GM12878 (cell line): ENCODE data around the gene CTCFL. TPM values are rescaled to one million over a fixed set of nuclear protein-coding genes. Genes with fewer than 3 reads are reported as not detected.

Source experiments
- ATAC-seq: fragments of 200-7000 bp; cut with Tn5 transposase; 3 replicates; pipeline ENCODE4 v1.9.1; 2020; ENCODE audit warnings: mild to moderate bottlenecking, moderate library complexity
- BruUV-seq: library from RNA; stranded (reverse); fragments of 400-500 nt; replicated peaks from 2 replicates; lab custom pipeline; 2021; lab: Mats Ljungman, UMichigan
- CTCF ChIA-PET: fragments of 300-600 bp; sonication (Branson Sonifier 250); formaldehyde crosslinking; extraction: SDS; loops from one replicate; lab custom pipeline; 2021; ENCODE audit warnings: inconsistent platforms; lab: Yijun Ruan, JAX
- POLR2A ChIA-PET: fragments of 350-600 bp; formaldehyde crosslinking; extraction: SDS; loops from one replicate; lab custom pipeline; 2021; ENCODE audit warnings: inconsistent platforms; lab: Charles Lee
- RAD21 ChIA-PET: fragments of 300-600 bp; sonication (Branson Sonifier 250); formaldehyde crosslinking; loops from one replicate; lab custom pipeline; 2023; ENCODE audit warnings: antibody characterized with exemption; ENCODE audit not compliant: unreplicated experiment; lab: Charles Lee
- SMC1A ChIA-PET: fragments of 300-600 bp; sonication (Branson Sonifier 250); formaldehyde crosslinking; loops from one replicate; lab custom pipeline; 2023; ENCODE audit not compliant: unreplicated experiment, uncharacterized antibody; lab: Charles Lee
- DNase-seq: peaks from one replicate; pipeline ENCODE4 v3.0.0-alpha.2; 2011; ENCODE audit warnings: low read depth, low spot score
- FAIRE-seq: peaks from 3 replicates; lab custom pipeline; 2011; peaks lifted over from hg19 to GRCh38; lab: Jason Lieb, UNC
- H2AFZ ChIP-seq: 2 replicates; pipeline ENCODE4 v1.6.0; 2011; ENCODE audit warnings: low read depth, low read length, control low read depth; ENCODE audit not compliant: control insufficient read depth
- H3K27ac ChIP-seq: 2 replicates; pipeline ENCODE4 v1.5.1; 2011; ENCODE audit warnings: control low read depth; ENCODE audit not compliant: control insufficient read depth, insufficient read depth
- H3K27me3 ChIP-seq, 2 experiments: replicated peaks in 1 of 2; 2 replicates each; pipeline versions ENCODE4 v1.6.0 to v1.6.1; 2011; ENCODE audit warnings: low read length in 1 of 2; ENCODE audit not compliant: control insufficient read depth in 2 of 2, insufficient read depth in 2 of 2
- H3K36me3 ChIP-seq, 2 experiments: 2 replicates each; pipeline ENCODE4 v1.5.1; 2011; ENCODE audit warnings: low read length in 1 of 2; ENCODE audit not compliant: control insufficient read depth in 2 of 2, insufficient read depth in 2 of 2
- H3K4me1 ChIP-seq: 2 replicates; pipeline ENCODE4 v1.6.1; 2011; ENCODE audit warnings: mild to moderate bottlenecking, low read length, moderate library complexity, mixed read lengths; ENCODE audit not compliant: control insufficient read depth, insufficient read depth
- H3K4me2 ChIP-seq: 2 replicates; pipeline ENCODE4 v1.6.0; 2011; ENCODE audit warnings: control low read depth; ENCODE audit not compliant: control insufficient read depth, insufficient read depth
- H3K4me3 ChIP-seq: fragments of 200-600 bp; sonication (generic); 2 replicates; pipeline ENCODE4 v1.5.1; 2016
- H3K79me2 ChIP-seq: 2 replicates; pipeline ENCODE4 v1.6.0; 2011; ENCODE audit warnings: low read length; ENCODE audit not compliant: control insufficient read depth, insufficient read depth
- H3K9ac ChIP-seq: 2 replicates; pipeline ENCODE4 v1.8.0; 2011; ENCODE audit warnings: low read length, control low read depth, mixed read lengths; ENCODE audit not compliant: control insufficient read depth, insufficient read depth
- H3K9me3 ChIP-seq: replicated peaks from 3 replicates; pipeline ENCODE4 v1.5.1; 2011; ENCODE audit warnings: mild to moderate bottlenecking, low read length; ENCODE audit not compliant: control insufficient read depth, insufficient read depth
- H4K20me1 ChIP-seq: 2 replicates; pipeline ENCODE4 v1.6.0; 2011; ENCODE audit not compliant: control insufficient read depth, insufficient read depth
- ASH2L ChIP-seq: fragments of 300-600, 200-600 bp; sonication (generic); IDR thresholded peaks from 2 replicates; pipeline ENCODE4 v1.6.1; 2017; ENCODE audit warnings: low read depth, mild to moderate bottlenecking, borderline replicate concordance
- CTCF ChIP-seq, 3 experiments: IDR thresholded peaks in 2 of 3; conservative IDR thresholded peaks in 1 of 3; 2 replicates each; pipeline ENCODE4 v1.5.1; 2011; ENCODE audit warnings: low read depth in 3 of 3, low read length in 3 of 3, mild to moderate bottlenecking in 3 of 3, control low read depth in 2 of 3, moderate library complexity in 2 of 3, inconsistent platforms in 1 of 3, mixed read lengths in 1 of 3; ENCODE audit not compliant: control insufficient read depth in 2 of 3, insufficient read depth in 1 of 3; ENCODE audit errors: extremely low read depth in 1 of 3
- EP300 ChIP-seq, 2 experiments: fragments of 150-350 bp in 1 of 2; IDR thresholded peaks; 2 replicates each; pipeline ENCODE4 v1.6.1; 2011 to 2012; ENCODE audit warnings: low read depth in 2 of 2, low read length in 2 of 2, borderline replicate concordance in 1 of 2, improper control_type of control experiment in 1 of 2, inconsistent platforms in 1 of 2; ENCODE audit not compliant: control insufficient read depth in 1 of 2
- FOXK2 ChIP-seq: fragments of 450-650 bp; IDR thresholded peaks from 2 replicates; pipeline ENCODE4 v1.6.1; 2017; ENCODE audit warnings: mild to moderate bottlenecking, moderate library complexity
- HDAC6 ChIP-seq: fragments of 200-600 bp; sonication (generic); IDR thresholded peaks from one replicate; pipeline ENCODE4 v1.8.0; 2017; ENCODE audit warnings: antibody characterized with exemption; ENCODE audit not compliant: unreplicated experiment
- JUND ChIP-seq: IDR thresholded peaks from 2 replicates; pipeline ENCODE4 v1.6.1; 2012; ENCODE audit warnings: low read depth, mild to moderate bottlenecking, low read length, improper control_type of control experiment, moderate library complexity
- MTA2 ChIP-seq: fragments of 450-650 bp; IDR thresholded peaks from 2 replicates; pipeline ENCODE4 v1.6.1; 2016; ENCODE audit warnings: low read depth, mild to moderate bottlenecking, moderate library complexity
- NR2C1 ChIP-seq: fragments of 450-650 bp; IDR thresholded peaks from 2 replicates; pipeline ENCODE4 v1.6.1; 2017; ENCODE audit warnings: antibody characterized with exemption, mild to moderate bottlenecking, moderate library complexity
- RAD21 ChIP-seq: IDR thresholded peaks from 2 replicates; pipeline ENCODE4 v1.6.1; 2011; ENCODE audit warnings: mild to moderate bottlenecking, low read depth, low read length, moderate library complexity; ENCODE audit not compliant: insufficient read depth
- RCOR1 ChIP-seq: conservative IDR thresholded peaks from 2 replicates; pipeline ENCODE4 v1.6.1; 2012; ENCODE audit warnings: low read depth, low read length, improper control_type of control experiment
- SRF ChIP-seq, 2 experiments: IDR thresholded peaks; 2 replicates each; pipeline ENCODE4 v1.6.1; 2011; ENCODE audit warnings: low read depth in 2 of 2, low read length in 2 of 2, mild to moderate bottlenecking in 1 of 2, moderate library complexity in 1 of 2
- STAT1 ChIP-seq: fragments of 450-650 bp; conservative IDR thresholded peaks from 2 replicates; pipeline ENCODE4 v1.6.1; 2014; ENCODE audit warnings: antibody characterized with exemption, mild to moderate bottlenecking
- TAF1 ChIP-seq: IDR thresholded peaks from 2 replicates; pipeline ENCODE4 v1.6.1; 2011; ENCODE audit warnings: mild to moderate bottlenecking, low read depth, low read length, borderline replicate concordance
- ZBTB11 ChIP-seq: fragments of 450-650 bp; formaldehyde crosslinking; IDR thresholded peaks from 2 replicates; pipeline ENCODE4 v1.5.0; 2022; ENCODE audit warnings: mild to moderate bottlenecking, missing genetic modification characterization
- WGBS: methylation state at CpG from one replicate; pipeline ENCODE4 v1.1.6; 2016; ENCODE audit warnings: low lambda C conversion rate; ENCODE audit not compliant: insufficient replicate concordance, insufficient coverage; ENCODE audit errors: missing lambda C conversion rate; 5-methylcytosine and 5-hydroxymethylcytosine counted together
- in situ Hi-C: fragments of 300-500 bp; cut with MboI; formaldehyde crosslinking; loops from 9 replicates; pipeline ENCODE4 v1.14.3; 2018; ENCODE audit warnings: mixed read lengths
- intact Hi-C: fragments of 100-400 bp; cut with micrococcal nuclease; formaldehyde crosslinking; loops from one replicate; pipeline ENCODE4 v1.14.2; 2022; ENCODE audit not compliant: unreplicated experiment
- polyA plus RNA-seq, 11 experiments: library from polyadenylated mRNA; depleted of rRNA in 4 of 11; unstranded in 6 of 11; stranded (reverse) in 5 of 11; fragments of >200 nt; fragmentation: Nextera tagmentation in 4 of 11; fragmentation: Illumina TruSeq in 1 of 11; extraction: Ambion mirVana in 4 of 11; extraction: Trizol in 1 of 11; gene quantifications; 1 replicate in 1 of 11; 2 replicates in 10 of 11; pipeline versions ENCODE4 v1.2.1 to v1.2.3, GENCODE V29; 2011 to 2016; ENCODE audit warnings: inconsistent platforms in 2 of 11, missing spikeins in 2 of 11, low read depth in 1 of 11
- total RNA-seq, 4 experiments: library from RNA; depleted of rRNA in 3 of 4; stranded (reverse); fragments of >200 nt in 3 of 4; fragmentation: Illumina TruSeq in 1 of 4; extraction: Trizol in 1 of 4; gene quantifications; 2 replicates each; pipeline versions ENCODE4 v1.2.1 to v1.2.3, GENCODE V29; 2013 to 2021

The CTCFL gene
- total and polyA plus RNA-seq, 10 of the 15 experiments (the other 5 are each of a cell fraction or from before 2014, with no cell fraction given): 0.06 to 0.20 (median 0.11) TPM; not detected in 4

GRCh38 chr20:57539889-57540288 is 14.9 kb upstream of the CTCFL start (continued):
- TF ChIP-seq CTCF (IDR thresholded peaks at IDR 0.05 in 2 of 3, conservative IDR thresholded peaks at IDR 0.05 in 1 of 3; ENCODE audit: control insufficient read depth in 2 of 3, extremely low read depth in 1 of 3, insufficient read depth in 1 of 3, low read depth in 3 of 3, low read length in 3 of 3) (no peak), ASH2L (no peak), RCOR1 (no peak), FOXK2 (no peak), ZBTB11 (CRISPR knock-in tag) (no peak), STAT1 (no peak), MTA2 (no peak)

- no peak for FAIRE-seq
- Histone ChIP-seq H3K79me2 (no peaks in the 10 kb centered on the region), H3K9ac (no peak overlapping the region), H3K9me3 (no peaks in the 10 kb centered on the region), H2AFZ (no peak overlapping the region), H3K4me2 (no peak overlapping the region), H3K27ac (no peak overlapping the region), H3K4me3 (no peak overlapping the region), H3K27me3 (peaks cover 0 to 7% of the 10 kb centered on the region in 2 experiments), H4K20me1 (no peaks in the 10 kb centered on the region), H3K36me3 (no peaks in the 10 kb centered on the region), H3K4me1 (no peaks in the 10 kb centered on the region)
- ChIA-PET RAD21 (interaction anchor here (0.5 kb wide), 1 partner anchor 543 kb away, joined by 3 read pairs; no protein-coding TSS in a partner anchor), SMC1A (interaction anchor here (0.6 kb wide), 1 partner anchor 202 kb away, joined by 3 read pairs; no protein-coding TSS in a partner anchor), POLR2A (no interaction called here), CTCF (interaction anchor here (1.0 kb wide), 1 partner anchor 39 kb away, joined by 4 read pairs; no protein-coding TSS in a partner anchor)
- in situ Hi-C loops: no loop called here
- DNase-seq: no peak
- 28% methylated on average over 2 of the region's 2 CpGs for WGBS
- BruUV-seq: no TSS peak
- ATAC-seq: no peak
- intact Hi-C loops: no loop called here
- TF ChIP-seq ZBTB11 (CRISPR knock-in tag) (no peak), HDAC6 (no peak), RAD21 (no peak), NR2C1 (no peak), EP300 (IDR thresholded peaks at IDR 0.05; ENCODE audit: borderline replicate concordance in 1 of 2, control insufficient read depth in 1 of 2, low read depth in 2 of 2, low read length in 2 of 2) (no peak), JUND (no peak), SRF (IDR thresholded peaks at IDR 0.05; ENCODE audit: low read depth in 2 of 2, low read length in 2 of 2) (no peak), TAF1 (no peak)
Measured at GRCh38 chr20:57537822-57538221, 12.9 kb upstream of the CTCFL start.
